GM19193 (cell line): Measurements from ENCODE around the gene LIMCH1.

Source experiments
- POLR2A ChIP-seq: IDR thresholded peaks from 4 replicates; pipeline ENCODE4 v1.6.1; 2011; ENCODE audit not compliant: insufficient read depth, insufficient read length; ENCODE audit errors: extremely low read depth

Gene LIMCH1

GRCh38 chr4:41687971-41688370 lies 150.0 kb downstream of the LIMCH1 start:
- no peak for TF ChIP-seq POLR2A

DNA sequence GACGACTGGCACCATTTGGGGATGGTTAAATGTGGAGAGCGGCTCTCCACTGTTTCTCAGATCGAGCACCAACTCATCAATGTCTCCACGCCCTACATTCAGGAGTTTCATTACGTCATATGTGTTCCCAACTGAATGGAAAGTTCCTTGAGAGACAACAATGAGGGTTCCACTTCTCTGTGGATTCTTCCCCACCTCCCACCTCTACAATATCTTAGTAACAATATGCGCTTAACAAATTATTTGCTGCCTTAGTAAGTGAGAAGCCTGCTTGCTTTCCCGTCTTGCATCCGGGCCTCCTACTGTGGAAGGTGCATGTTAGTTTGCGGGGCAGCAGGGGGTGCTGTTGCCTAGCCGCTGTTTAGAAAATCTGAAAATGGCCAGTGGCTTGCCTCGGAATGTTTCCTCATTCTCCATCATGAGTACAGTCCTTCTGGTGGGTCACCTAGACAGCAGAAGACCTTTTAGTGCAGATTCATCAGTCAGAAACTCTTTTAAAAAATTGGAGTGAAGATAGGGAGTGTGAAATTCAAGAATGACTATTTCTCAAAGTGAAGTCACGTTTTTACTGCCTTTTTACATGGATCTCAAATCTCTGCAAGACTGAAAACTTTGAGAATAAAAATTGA lies 154.9 kb downstream of the LIMCH1 start:
- TF ChIP-seq POLR2A: no peak

DNA sequence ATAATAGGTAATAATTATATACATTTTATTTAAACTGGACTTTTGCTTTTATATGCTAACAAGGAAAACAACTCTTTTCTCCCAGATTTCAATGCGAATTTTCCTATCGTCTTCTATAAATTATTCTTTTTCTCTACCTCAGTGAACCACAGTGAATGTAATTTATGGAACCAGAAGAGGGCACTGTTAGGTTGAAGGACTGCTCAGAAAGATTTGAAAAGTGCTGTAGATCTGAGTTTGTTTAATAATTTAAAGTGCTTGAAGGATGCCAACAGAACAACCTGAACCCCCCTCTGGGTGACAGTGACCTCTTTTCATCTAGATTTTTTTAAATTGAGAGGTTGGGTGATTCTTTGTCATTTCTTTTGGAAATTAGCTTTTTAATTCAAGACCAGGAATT lies 155.7 kb downstream of the LIMCH1 start:
- no peak for TF ChIP-seq POLR2A

DNA sequence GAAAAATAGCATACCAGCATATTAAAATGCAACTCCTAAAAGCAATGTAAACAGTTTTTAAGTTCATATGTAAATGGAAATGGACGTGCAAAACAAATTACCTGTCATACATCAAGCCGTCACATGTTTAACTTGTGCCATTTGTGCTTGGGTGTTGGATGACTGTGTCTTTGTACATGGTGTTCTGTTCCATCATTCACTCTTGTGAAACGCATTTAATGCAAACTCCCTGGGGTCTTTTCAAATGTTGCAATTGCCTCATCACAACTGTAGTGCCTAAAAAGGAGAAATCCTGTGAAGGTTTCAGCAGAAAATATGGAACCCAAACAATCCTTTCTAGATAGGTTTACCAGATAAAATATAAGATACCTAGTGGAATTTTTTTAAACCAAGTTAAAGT lies 158.2 kb downstream of the LIMCH1 start:
- TF ChIP-seq POLR2A: no peak

GRCh38 chr4:41696763-41697162 lies 158.8 kb downstream of the LIMCH1 start:
- no peak for TF ChIP-seq POLR2A

- no peak for TF ChIP-seq POLR2A
These were observed 164.0 kb downstream of the LIMCH1 start for GRCh38 chr4:41701983-41702382.

GRCh38 chr4:41702770-41703169 lies 164.8 kb downstream of the LIMCH1 start:
- TF ChIP-seq POLR2A: no peak

DNA sequence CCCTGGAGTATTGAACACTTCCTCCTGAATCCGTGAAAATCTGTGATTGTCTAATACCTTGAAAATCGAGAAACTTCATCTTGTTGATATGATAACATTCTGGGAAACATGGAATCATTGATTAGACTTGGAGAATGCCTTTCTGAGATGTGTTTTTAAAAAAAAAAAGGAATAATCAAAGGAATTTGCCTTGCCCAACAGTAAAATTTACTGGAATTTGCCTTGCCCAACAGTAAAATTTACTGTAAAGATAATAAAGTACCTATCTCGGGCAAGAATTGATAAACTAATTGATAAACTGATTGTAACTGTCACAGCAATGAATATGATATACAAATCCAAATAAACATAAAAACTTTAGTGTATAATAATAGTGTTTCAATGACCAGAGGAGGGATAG lies 165.8 kb downstream of the LIMCH1 start:
- TF ChIP-seq POLR2A: no peak

- TF ChIP-seq POLR2A: no peak
These were observed 172.0 kb downstream of the LIMCH1 start for GRCh38 chr4:41709844-41710481.

DNA sequence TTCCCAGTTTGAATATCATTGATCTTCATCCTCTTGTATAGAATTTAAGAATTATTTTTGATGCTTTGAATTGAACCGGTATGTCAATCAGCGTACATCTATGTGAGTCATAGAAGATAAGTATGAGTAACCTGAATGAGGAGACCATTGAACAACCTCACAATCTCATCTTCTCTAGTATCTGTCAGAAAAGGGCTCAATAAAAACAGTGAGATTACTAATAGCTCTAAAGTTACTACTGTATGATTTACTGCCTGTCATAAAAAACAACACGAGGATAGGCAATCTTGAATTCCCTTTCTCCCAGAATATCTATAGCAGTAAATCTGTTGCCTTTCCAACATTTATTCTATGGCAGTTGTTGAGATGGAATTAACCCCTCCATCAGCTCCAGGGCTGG lies 174.5 kb downstream of the LIMCH1 start:
- no peak for TF ChIP-seq POLR2A

DNA sequence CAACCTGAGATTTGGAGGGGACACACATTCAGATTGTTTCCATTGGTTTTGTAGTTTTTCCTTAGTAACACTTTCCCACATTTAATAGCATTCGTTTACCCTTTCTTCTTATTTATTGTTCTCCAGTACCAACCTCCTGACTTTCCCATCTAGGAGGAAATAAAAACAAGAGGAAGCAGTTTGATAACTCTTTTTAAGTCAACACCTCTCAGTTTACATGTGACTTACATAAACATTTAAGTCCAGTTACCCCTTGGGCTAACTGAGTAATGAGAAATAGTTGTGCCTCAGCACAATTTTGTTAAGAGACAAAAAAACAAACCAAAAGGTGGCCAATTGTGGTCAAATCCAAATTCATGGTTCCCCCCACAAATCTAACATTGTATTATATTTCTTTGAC lies 175.8 kb downstream of the LIMCH1 start:
- no peak for TF ChIP-seq POLR2A

- TF ChIP-seq POLR2A: no peak
These were observed 176.5 kb downstream of the LIMCH1 start for GRCh38 chr4:41714364-41715000.

- TF ChIP-seq POLR2A: no peak
These were observed 177.2 kb downstream of the LIMCH1 start for GRCh38 chr4:41715155-41715554.

GRCh38 chr4:41718907-41719306 lies 180.9 kb downstream of the LIMCH1 start:
- no peak for TF ChIP-seq POLR2A

GRCh38 chr4:41719417-41719816 lies 181.5 kb downstream of the LIMCH1 start:
- no peak for TF ChIP-seq POLR2A

- no peak for TF ChIP-seq POLR2A
These were observed 184.2 kb downstream of the LIMCH1 start for GRCh38 chr4:41722181-41722580.
